Upper lobe of left lung (tissue), 4 donors: ENCODE results near the gene SF3A2.

Experiments used
- EP300 ChIP-seq, 4 donors: sonication (generic); formaldehyde crosslinking; IDR thresholded peaks; one replicate each; pipeline ENCODE4 v1.5.1; 2017; ENCODE audit warnings: antibody characterized with exemption in 4 of 4, control low read depth in 2 of 4
- POLR2AphosphoS5 ChIP-seq, 2 donors: sonication (generic); formaldehyde crosslinking; IDR thresholded peaks; one replicate each; pipeline ENCODE4 v1.5.1; 2017; ENCODE audit warnings: antibody characterized with exemption in 2 of 2
- TF ChIP-seq, protein P1 (sequence below), 6 experiments: fragments of 450-650 bp in 4 of 6; fragments of 200-600 bp in 2 of 6; sonication (generic) in 2 of 6; IDR thresholded peaks; one replicate each; pipeline ENCODE4 v1.5.1; 2016 to 2019; ENCODE audit warnings: antibody characterized with exemption in 6 of 6

DNA sequence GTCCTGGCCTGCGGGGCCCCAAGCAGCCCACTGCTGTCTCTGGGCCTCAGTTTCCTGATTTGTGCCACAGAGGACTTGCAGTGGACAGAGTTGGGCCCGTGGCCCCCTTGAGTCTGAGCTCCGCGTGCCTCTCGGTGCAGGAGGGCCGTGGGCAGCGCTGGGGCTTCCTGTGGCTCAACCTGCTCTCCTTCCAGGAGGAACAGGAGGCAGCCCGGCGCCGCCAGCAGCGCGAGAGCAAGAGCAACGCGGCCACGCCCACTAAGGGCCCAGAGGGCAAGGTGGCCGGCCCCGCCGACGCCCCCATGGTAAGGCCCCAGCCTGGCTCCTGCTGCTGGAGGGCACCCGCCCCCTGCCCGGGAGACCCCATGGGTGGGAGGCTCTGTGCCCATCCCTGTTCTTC lies 26.4 kb upstream of the SF3A2 start:
- TF ChIP-seq, protein P1, sequence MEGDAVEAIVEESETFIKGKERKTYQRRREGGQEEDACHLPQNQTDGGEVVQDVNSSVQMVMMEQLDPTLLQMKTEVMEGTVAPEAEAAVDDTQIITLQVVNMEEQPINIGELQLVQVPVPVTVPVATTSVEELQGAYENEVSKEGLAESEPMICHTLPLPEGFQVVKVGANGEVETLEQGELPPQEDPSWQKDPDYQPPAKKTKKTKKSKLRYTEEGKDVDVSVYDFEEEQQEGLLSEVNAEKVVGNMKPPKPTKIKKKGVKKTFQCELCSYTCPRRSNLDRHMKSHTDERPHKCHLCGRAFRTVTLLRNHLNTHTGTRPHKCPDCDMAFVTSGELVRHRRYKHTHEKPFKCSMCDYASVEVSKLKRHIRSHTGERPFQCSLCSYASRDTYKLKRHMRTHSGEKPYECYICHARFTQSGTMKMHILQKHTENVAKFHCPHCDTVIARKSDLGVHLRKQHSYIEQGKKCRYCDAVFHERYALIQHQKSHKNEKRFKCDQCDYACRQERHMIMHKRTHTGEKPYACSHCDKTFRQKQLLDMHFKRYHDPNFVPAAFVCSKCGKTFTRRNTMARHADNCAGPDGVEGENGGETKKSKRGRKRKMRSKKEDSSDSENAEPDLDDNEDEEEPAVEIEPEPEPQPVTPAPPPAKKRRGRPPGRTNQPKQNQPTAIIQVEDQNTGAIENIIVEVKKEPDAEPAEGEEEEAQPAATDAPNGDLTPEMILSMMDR (IDR thresholded peaks at IDR 0.05) = no peak
- TF ChIP-seq EP300 (IDR thresholded peaks at IDR 0.05) (no peak), POLR2AphosphoS5 (IDR thresholded peaks at IDR 0.05) (no peak)
